HG03139 (cell line): Measurements from ENCODE around the gene ATG14.
"Not testable (repeated sequence)": the region's sequence is repeated elsewhere in the genome, so short reads cannot be mapped to it uniquely, and the experiment has no call there.

ENCODE experiments used
- ATAC-seq: cut with Tn5 transposase; IDR thresholded peaks from one replicate; pipeline ENCODE4 v1.9.1; 2021; ENCODE audit not compliant: unreplicated experiment

The ATG14 gene

GRCh38 chr14:55353686-55354467 lies 57.8 kb downstream of the ATG14 start:
- no peak for ATAC-seq

GRCh38 chr14:55352201-55352600 lies 59.4 kb downstream of the ATG14 start:
- no peak for ATAC-seq

- no peak for ATAC-seq
Observed at GRCh38 chr14:55351111-55351510, 60.5 kb downstream of the ATG14 start.

GRCh38 chr14:55350461-55350860 lies 61.2 kb downstream of the ATG14 start:
- no peak for ATAC-seq

GRCh38 chr14:55349565-55349964 lies 62.1 kb downstream of the ATG14 start:
- ATAC-seq, result no peak

GRCh38 chr14:55348766-55349453 lies 62.7 kb downstream of the ATG14 start:
- ATAC-seq, result no peak

GRCh38 chr14:55347748-55348147 lies 63.9 kb downstream of the ATG14 start:
- ATAC-seq, result no peak

GRCh38 chr14:55347040-55347439 lies 64.6 kb downstream of the ATG14 start:
- ATAC-seq, result no peak

GRCh38 chr14:55344582-55345163 lies 67.0 kb downstream of the ATG14 start:
- not testable (repeated sequence) for ATAC-seq

GRCh38 chr14:55341781-55342180 lies 69.8 kb downstream of the ATG14 start:
- no peak for ATAC-seq

GRCh38 chr14:55340482-55340881 lies 71.1 kb downstream of the ATG14 start:
- no peak for ATAC-seq

- ATAC-seq, result no peak
Observed at GRCh38 chr14:55339770-55340169, 71.9 kb downstream of the ATG14 start.

- no peak for ATAC-seq
Observed at GRCh38 chr14:55336691-55337090, 74.9 kb downstream of the ATG14 start.

- no peak for ATAC-seq
Observed at GRCh38 chr14:55336162-55336561, 75.5 kb downstream of the ATG14 start.

GRCh38 chr14:55333711-55334485 lies 77.7 kb downstream of the ATG14 start:
- ATAC-seq, result no peak

- ATAC-seq, result no peak
Observed at GRCh38 chr14:55332654-55333570, 78.7 kb downstream of the ATG14 start.

- ATAC-seq, result no peak
Observed at GRCh38 chr14:55329999-55330710, 81.5 kb downstream of the ATG14 start.

GRCh38 chr14:55328317-55328716 lies 83.3 kb downstream of the ATG14 start:
- ATAC-seq, result no peak

GRCh38 chr14:55327179-55327578 lies 84.5 kb downstream of the ATG14 start:
- peak; percentile 61 for ATAC-seq

GRCh38 chr14:55324812-55325211 lies 86.8 kb downstream of the ATG14 start:
- no peak for ATAC-seq
